Heart right ventricle (tissue), 16 donors: Measurements from ENCODE around the gene PLTP. TPM values are rescaled to one million over a fixed set of nuclear protein-coding genes. Genes with fewer than 3 reads are reported as not detected.

Source experiments
- ATAC-seq, 8 donors: fragments of 200-7000 bp; cut with Tn5 transposase; one replicate each; pipeline ENCODE4 v1.9.1; 2020; ENCODE audit warnings: mild to moderate bottlenecking in 8 of 8, moderate library complexity in 8 of 8, moderate number of reproducible peaks in 1 of 8
- DNase-seq, 2 donors: peaks; one replicate each; pipeline ENCODE4 v3.0.0-alpha.2; 2020
- H3K27ac ChIP-seq, 10 donors: fragments of 200-600 bp; sonication (generic) in 2 of 10; one replicate each; pipeline versions ENCODE4 v1.5.0 to v1.8.0; 2020 to 2022; ENCODE audit warnings: mild to moderate bottlenecking in 3 of 10
- H3K27me3 ChIP-seq, 7 donors: fragments of 200-600 bp; one replicate each; pipeline ENCODE4 v1.8.0; 2021 to 2022; ENCODE audit warnings: mild to moderate bottlenecking in 2 of 7
- H3K36me3 ChIP-seq, 9 donors: fragments of 200-600 bp; sonication (generic) in 1 of 9; one replicate each; pipeline versions ENCODE4 v1.5.0 to v1.8.0; 2020 to 2022; ENCODE audit warnings: mild to moderate bottlenecking in 2 of 9
- H3K4me1 ChIP-seq, 9 donors: fragments of 200-600 bp; sonication (generic) in 1 of 9; one replicate each; pipeline versions ENCODE4 v1.5.0 to v1.8.0; 2020 to 2022; ENCODE audit warnings: mild to moderate bottlenecking in 4 of 9
- H3K4me3 ChIP-seq, 10 donors: fragments of 200-600 bp; sonication (generic) in 2 of 10; one replicate each; pipeline versions ENCODE4 v1.5.0 to v1.8.0; 2020 to 2022; ENCODE audit warnings: mild to moderate bottlenecking in 7 of 10, moderate library complexity in 2 of 10
- H3K9me3 ChIP-seq, 11 donors: fragments of 200-600 bp in 10 of 11; sonication (generic) in 2 of 11; one replicate each; pipeline versions ENCODE4 v1.5.0 to v1.8.0; 2013 to 2022; ENCODE audit warnings: mild to moderate bottlenecking in 2 of 11, control low read depth in 1 of 11, moderate library complexity in 1 of 11
- WGBS, 2 donors: extraction: QIAGEN DNeasy Blood & Tissue Kit; methylation state at CpG; one replicate each; pipeline ENCODE4 v1.1.7; 2013; ENCODE audit warnings: inconsistent platforms in 1 of 2; 5-methylcytosine and 5-hydroxymethylcytosine counted together
- intact Hi-C, 10 donors: fragments of 100-400 bp; cut with DNase I; formaldehyde crosslinking; loops; one replicate each; pipeline versions ENCODE4 v1.11.1 to v1.14.2; 2022
- polyA plus RNA-seq, 2 donors: library from polyadenylated mRNA; stranded (reverse); fragments of 200-250 nt; gene quantifications; one replicate each; pipeline ENCODE4 v1.2.3, GENCODE V29; 2013
- total RNA-seq, 10 donors: library from RNA; stranded (reverse); fragmentation: NEBNext Ultra II Directional in 3 of 10; extraction: Animal tissue kit (Norgen Biotek cat#: 25700) in 3 of 10; gene quantifications; one replicate each; pipeline versions ENCODE4 v1.2.1 to v1.2.4, GENCODE V29; 2021 to 2023
- TF ChIP-seq, protein P1 (sequence below), 9 donors: fragments of 200-600 bp; sonication (generic) in 2 of 9; IDR thresholded peaks; one replicate each; pipeline versions ENCODE4 v1.5.0 to v1.8.0; 2021 to 2022; ENCODE audit warnings: antibody characterized with exemption in 9 of 9, mild to moderate bottlenecking in 5 of 9, moderate library complexity in 1 of 9
- donor health status: Arrhythmogenic right ventricular cardiomyopathy.
- donor health status: ischemic (EF 13 %, LVEDD 7.1; RV severe dilation, severe dysfunction).
- donor health status: healthy with polysubstance abuse.
- donor health status: DM: no; HTN: yes; CAD: no.
- donor health status: DM: no; HTN: no; CAD: no.
- donor health status: ischemic (EF 25% LVEDD 6.9; RV normal size, moderate dysfunction).
- donor health status: ischemic (EF 25% LVEDD 5.7; RV mildly dilated, moderate dysfunction).
- donor health status: healthy.
- donor health status: DM: yes; HTN: yes; CAD: no.
- donor health status: Ischemic cardiomyopathy.
- donor health status: ischemic (EF 35%, LVEDD 5.7; RV mildly dilated, moderate dysfunction).
- donor health status: nonischemic (EF 11% LVEDD 7.7; RV severe dilation, severe dysfunction).
- donor health status: DM: yes; HTN: yes; CAD: no.
- donor health status: PGD.
- donor health status: ischemic (EF 29% LVEDD 5.4; RV normal size, mild dysfunction).
- donor health status: nonischemic (EF 23%, LVEDD 6.1; RV moderate dilation, normal function).

The PLTP gene
- total and polyA plus RNA-seq, 12 donors = 10.7 to 230 (median 40.4) TPM

GRCh38 chr20:45909336-45909808 is 2.6 kb downstream of the PLTP start:
- 90 to 91% methylated on average over 12 of the region's 12 CpGs for WGBS, 2 donors
- TF ChIP-seq, protein P1, sequence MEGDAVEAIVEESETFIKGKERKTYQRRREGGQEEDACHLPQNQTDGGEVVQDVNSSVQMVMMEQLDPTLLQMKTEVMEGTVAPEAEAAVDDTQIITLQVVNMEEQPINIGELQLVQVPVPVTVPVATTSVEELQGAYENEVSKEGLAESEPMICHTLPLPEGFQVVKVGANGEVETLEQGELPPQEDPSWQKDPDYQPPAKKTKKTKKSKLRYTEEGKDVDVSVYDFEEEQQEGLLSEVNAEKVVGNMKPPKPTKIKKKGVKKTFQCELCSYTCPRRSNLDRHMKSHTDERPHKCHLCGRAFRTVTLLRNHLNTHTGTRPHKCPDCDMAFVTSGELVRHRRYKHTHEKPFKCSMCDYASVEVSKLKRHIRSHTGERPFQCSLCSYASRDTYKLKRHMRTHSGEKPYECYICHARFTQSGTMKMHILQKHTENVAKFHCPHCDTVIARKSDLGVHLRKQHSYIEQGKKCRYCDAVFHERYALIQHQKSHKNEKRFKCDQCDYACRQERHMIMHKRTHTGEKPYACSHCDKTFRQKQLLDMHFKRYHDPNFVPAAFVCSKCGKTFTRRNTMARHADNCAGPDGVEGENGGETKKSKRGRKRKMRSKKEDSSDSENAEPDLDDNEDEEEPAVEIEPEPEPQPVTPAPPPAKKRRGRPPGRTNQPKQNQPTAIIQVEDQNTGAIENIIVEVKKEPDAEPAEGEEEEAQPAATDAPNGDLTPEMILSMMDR (IDR thresholded peaks at IDR 0.05) = no peak
- DNase-seq (no peak), ATAC-seq (no peak)
- Histone ChIP-seq H3K9me3 (no peaks in the 10 kb centered on the region), H3K27me3 (peaks cover 0 to 11% (median 0%) of the 10 kb centered on the region in 7 donors), H3K36me3 (peaks cover 0 to 53% (median 0%) of the 10 kb centered on the region in 9 donors), H3K4me3 (peak overlapping the region in 1 of 10 donors; percentile 59), H3K27ac (peak overlapping the region in 2 of 10 donors; percentile 83 to 84), H3K4me1 (peaks cover 6 to 49% (median 27%) of the 10 kb centered on the region in 9 donors)
- intact Hi-C loops = no loop called here

DNA sequence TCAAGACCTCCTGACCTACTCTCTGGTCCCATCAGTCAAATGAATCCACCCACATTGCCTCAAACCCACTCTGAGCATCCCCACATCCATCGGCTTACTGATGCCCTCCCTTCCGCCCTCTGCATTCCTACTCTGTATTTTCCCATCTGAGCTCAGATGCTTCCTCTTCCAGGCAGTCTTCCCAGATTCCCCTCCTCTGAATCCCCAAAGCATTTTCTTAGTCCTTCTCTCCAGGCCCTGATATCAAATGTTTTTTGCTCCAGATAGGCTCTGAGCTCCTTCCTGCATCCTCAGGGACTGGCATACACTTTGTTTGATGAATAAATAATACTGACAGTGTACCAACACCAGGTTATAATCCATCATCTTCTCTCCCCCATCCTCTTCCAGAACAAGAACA is 3.9 kb downstream of the PLTP start:
- Histone ChIP-seq H3K36me3 (peaks cover 0 to 66% (median 0%) of the 10 kb centered on the region in 9 donors), H3K27ac (no peak overlapping the region), H3K27me3 (peaks cover 0 to 11% (median 0%) of the 10 kb centered on the region in 7 donors), H3K9me3 (no peaks in the 10 kb centered on the region), H3K4me3 (no peak overlapping the region), H3K4me1 (peaks cover 6 to 36% (median 27%) of the 10 kb centered on the region in 9 donors)
- intact Hi-C loops = no loop called here
- DNase-seq (no peak), ATAC-seq (no peak)
- WGBS, 2 donors = 95 to 97% methylated on average over 2 of the region's 2 CpGs
- TF ChIP-seq, protein P1 (IDR thresholded peaks at IDR 0.05) = no peak

GRCh38 chr20:45907219-45907948 is 4.6 kb downstream of the PLTP start:
- Histone ChIP-seq H3K4me1 (peaks cover 3 to 29% (median 20%) of the 10 kb centered on the region in 9 donors), H3K36me3 (peaks cover 0 to 73% (median 0%) of the 10 kb centered on the region in 9 donors), H3K27ac (no peak overlapping the region), H3K9me3 (no peaks in the 10 kb centered on the region), H3K4me3 (no peak overlapping the region), H3K27me3 (peaks cover 0 to 8% (median 0%) of the 10 kb centered on the region in 7 donors)
- intact Hi-C loops = no loop called here
- DNase-seq (no peak), ATAC-seq (no peak)
- 92 to 94% methylated on average over 17 of the region's 17 CpGs for WGBS, 2 donors
- TF ChIP-seq, protein P1 (IDR thresholded peaks at IDR 0.05) = no peak

DNA sequence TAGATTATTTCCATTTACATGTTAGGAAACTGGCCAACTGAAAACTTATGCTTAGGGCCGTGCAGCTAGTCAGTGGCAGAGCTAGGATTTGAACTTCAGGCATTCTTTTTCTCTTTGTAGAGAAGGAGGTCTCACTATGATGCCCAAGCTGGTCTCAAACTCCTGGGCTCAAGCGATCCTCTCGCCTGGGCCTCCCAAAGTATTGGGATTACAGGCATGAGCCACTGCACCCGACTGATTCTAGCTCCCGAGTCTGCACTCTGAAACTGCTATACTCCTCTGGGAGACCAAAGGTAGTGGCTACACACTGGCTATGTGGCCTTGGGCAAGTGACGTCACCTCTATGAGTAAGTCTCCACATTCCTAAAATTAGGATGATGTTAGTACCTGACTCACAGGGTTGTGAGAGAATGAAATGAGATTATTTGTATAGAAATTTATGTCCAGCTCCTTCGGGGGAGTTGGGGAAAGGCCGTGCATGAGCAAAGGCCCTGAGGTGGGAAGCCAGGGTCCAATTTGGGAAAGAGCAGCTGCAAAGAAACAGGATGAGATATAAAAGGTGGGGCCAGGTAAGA is 6.4 kb downstream of the PLTP start:
- intact Hi-C loops = no loop called here
- H3K36me3 ChIP-seq = peaks cover 0 to 91% (median 4%) of the 10 kb centered on the region in 9 donors
- DNase-seq (no peak), ATAC-seq (no peak)
- no peaks in the 10 kb centered on the region for H3K9me3 ChIP-seq
- TF ChIP-seq, protein P1 (IDR thresholded peaks at IDR 0.05) = no peak
- H3K27ac ChIP-seq = no peak overlapping the region
- no peak overlapping the region for H3K4me3 ChIP-seq
- H3K27me3 ChIP-seq = no peaks in the 10 kb centered on the region
- 91 to 93% methylated on average over 8 of the region's 8 CpGs for whole genome bisulfite sequencing, 2 donors
- H3K4me1 ChIP-seq = peaks cover 0 to 15% (median 4%) of the 10 kb centered on the region in 9 donors
